Tibial artery (tissue), 4 donors: ENCODE results near the gene TMEM234.

ENCODE experiments used
- DNase-seq, 2 donors: peaks; one replicate each; pipeline ENCODE4 v3.0.0-alpha.2; 2019
- H3K27ac ChIP-seq, 2 donors: fragments of 200-600 bp; sonication (generic) in 1 of 2; 1 replicate in 1 of 2; 2 replicates in 1 of 2; pipeline ENCODE4 v1.5.1; 2018 to 2019; ENCODE audit warnings: mild to moderate bottlenecking in 1 of 2
- H3K27me3 ChIP-seq, 2 donors: fragments of 200-600 bp; sonication (generic) in 1 of 2; one replicate each; pipeline versions ENCODE4 v1.5.1 to v1.6.0; 2016 to 2019
- H3K36me3 ChIP-seq, 3 donors: fragments of 200-600 bp; sonication (generic) in 2 of 3; one replicate each; pipeline ENCODE4 v1.5.1; 2016 to 2019; ENCODE audit warnings: mild to moderate bottlenecking in 2 of 3
- H3K4me1 ChIP-seq, 4 donors: fragments of 200-600 bp; sonication (generic) in 2 of 4; 1 replicate in 3 of 4; 2 replicates in 1 of 4; pipeline ENCODE4 v1.5.1; 2016 to 2019
- H3K4me3 ChIP-seq, 2 donors: fragments of 200-600 bp; sonication (generic) in 1 of 2; 1 replicate in 1 of 2; 2 replicates in 1 of 2; pipeline ENCODE4 v1.5.1; 2018 to 2019; ENCODE audit warnings: mild to moderate bottlenecking in 2 of 2
- H3K9me3 ChIP-seq, 3 donors: fragments of 200-600 bp; sonication (generic) in 1 of 3; one replicate each; pipeline ENCODE4 v1.5.1; 2016 to 2019
- CTCF ChIP-seq, 2 experiments: fragments of 200-600 bp in 1 of 2; fragments of 450-650 bp in 1 of 2; IDR thresholded peaks; one replicate each; pipeline ENCODE4 v1.5.1; 2017 to 2019; ENCODE audit warnings: antibody characterized with exemption in 2 of 2, mild to moderate bottlenecking in 1 of 2, moderate library complexity in 1 of 2
- intact Hi-C: fragments of 100-400 bp; cut with DNase I; formaldehyde crosslinking; loops from one replicate; pipeline ENCODE4 v1.15.0; 2023; ENCODE audit warnings: low total_unique reads

TMEM234 gene

GRCh38 chr1:32231843-32232432 lies 9.8 kb upstream of the TMEM234 start:
- peaks cover 45 to 87% (median 62%) of the 10 kb centered on the region in 3 donors for H3K36me3 ChIP-seq
- no peak for TF ChIP-seq CTCF (IDR thresholded peaks at IDR 0.05)
- intact Hi-C loops, result loop anchor here (10.0 kb wide), 1 partner anchor 47 kb away; no protein-coding TSS in a partner anchor
- no peaks in the 10 kb centered on the region for H3K4me1 ChIP-seq
- H3K27me3 ChIP-seq, result no peaks in the 10 kb centered on the region
- H3K27ac ChIP-seq, result no peak overlapping the region
- DNase-seq, result no peak
- no peak overlapping the region for H3K4me3 ChIP-seq
- H3K9me3 ChIP-seq, result no peaks in the 10 kb centered on the region

- H3K9me3 ChIP-seq, result no peaks in the 10 kb centered on the region
- no peak for TF ChIP-seq CTCF (IDR thresholded peaks at IDR 0.05)
- intact Hi-C loops, result no loop called here
- H3K4me3 ChIP-seq, result no peak overlapping the region
- no peak overlapping the region for H3K27ac ChIP-seq
- H3K27me3 ChIP-seq, result no peaks in the 10 kb centered on the region
- peaks cover 0 to 7% (median 4%) of the 10 kb centered on the region in 4 donors for H3K4me1 ChIP-seq
- peaks cover 64 to 100% (median 84%) of the 10 kb centered on the region in 3 donors for H3K36me3 ChIP-seq
- DNase-seq, result no peak
These were observed 6.6 kb upstream of the TMEM234 start for GRCh38 chr1:32228771-32229170.

DNA sequence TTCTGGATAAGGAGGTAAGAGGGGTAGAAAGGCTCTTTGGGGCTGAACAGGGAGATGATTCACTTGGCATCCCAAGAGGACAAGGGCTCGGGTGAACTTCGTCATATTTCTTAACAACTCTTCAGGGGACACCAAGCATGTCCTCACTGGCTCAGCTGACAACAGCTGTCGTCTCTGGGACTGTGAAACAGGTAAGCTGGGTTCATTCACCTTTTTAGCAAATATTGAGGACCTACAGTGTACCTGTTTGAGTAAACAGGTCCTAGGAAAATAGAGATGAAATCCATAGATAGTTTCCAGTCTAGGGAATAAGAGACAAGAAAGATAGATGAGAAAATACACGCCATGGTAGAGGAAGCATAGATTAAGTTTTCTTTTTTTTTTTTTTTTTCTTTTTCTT lies 2.1 kb upstream of the TMEM234 start:
- H3K27me3 ChIP-seq, result no peaks in the 10 kb centered on the region

GRCh38 chr1:32223683-32224082 lies 1.5 kb upstream of the TMEM234 start:
- Histone ChIP-seq H3K9me3 (no peaks in the 10 kb centered on the region), H3K27ac (peak overlapping the region in 1 of 2 donors; percentile 92), H3K4me1 (peaks cover 0 to 34% (median 28%) of the 10 kb centered on the region in 4 donors), H3K27me3 (no peaks in the 10 kb centered on the region), H3K36me3 (peaks cover 32 to 62% (median 49%) of the 10 kb centered on the region in 3 donors), H3K4me3 (peak overlapping the region; percentile 65 to 86)
- no peak for DNase-seq
- no peak for TF ChIP-seq CTCF (IDR thresholded peaks at IDR 0.05)
- intact Hi-C loops, result loop anchor here (5.0 kb wide), 1 partner anchor 69 kb away; the partner anchor contains the start of gene HDAC1

More for the DNA sequence above, 2.1 kb upstream of the TMEM234 start:
- intact Hi-C loops, result loop anchor here (5.0 kb wide), 1 partner anchor 68 kb away; the partner anchor contains the start of gene HDAC1
- no peak overlapping the region for H3K27ac ChIP-seq
- peaks cover 38 to 62% (median 55%) of the 10 kb centered on the region in 3 donors for H3K36me3 ChIP-seq
- H3K9me3 ChIP-seq, result no peaks in the 10 kb centered on the region
- no peak for TF ChIP-seq CTCF (IDR thresholded peaks at IDR 0.05)
- H3K4me3 ChIP-seq, result no peak overlapping the region
- H3K4me1 ChIP-seq, result peaks cover 0 to 34% (median 28%) of the 10 kb centered on the region in 4 donors
- no peak for DNase-seq

GRCh38 chr1:32221581-32221979 lies 573 bp downstream of the TMEM234 start:
- H3K27me3 ChIP-seq, result no peaks in the 10 kb centered on the region
- intact Hi-C loops, result loop anchor here (5.0 kb wide), 1 partner anchor 71 kb away; the partner anchor contains the start of gene HDAC1
- peaks cover 30 to 62% (median 39%) of the 10 kb centered on the region in 3 donors for H3K36me3 ChIP-seq
- peak overlapping the region; percentile 65 to 86 for H3K4me3 ChIP-seq
- no peak for TF ChIP-seq CTCF (IDR thresholded peaks at IDR 0.05)
- DNase-seq, result no peak
- peaks cover 0 to 34% (median 28%) of the 10 kb centered on the region in 4 donors for H3K4me1 ChIP-seq
- no peaks in the 10 kb centered on the region for H3K9me3 ChIP-seq
- peak overlapping the region; percentile 90 to 92 for H3K27ac ChIP-seq
